Epithelial cell of proximal tubule (primary cell): Measurements from ENCODE around the gene ERF. TPM values are rescaled to one million over a fixed set of nuclear protein-coding genes. Genes with fewer than 3 reads are reported as not detected.

Experiments used
- DNase-seq: peaks from one replicate; pipeline ENCODE4 v3.0.0-alpha.2; 2011; ENCODE audit warnings: low read depth
- H3K4me3 ChIP-seq: 2 replicates; pipeline ENCODE4 v1.5.1; 2011; ENCODE audit warnings: low read depth, mild to moderate bottlenecking, low read length
- CTCF ChIP-seq: conservative IDR thresholded peaks from 2 replicates; pipeline ENCODE4 v1.5.1; 2012; ENCODE audit warnings: low read depth, mild to moderate bottlenecking, low read length
- total RNA-seq: library from RNA; depleted of rRNA; stranded (reverse); fragments of >200 nt; gene quantifications from 2 replicates; pipeline ENCODE4 v1.2.3, GENCODE V29; 2015

ERF gene
- total RNA-seq, 1 donor from 2014 or later: 36.3 TPM

- no peak for TF ChIP-seq CTCF
- H3K4me3 ChIP-seq: no peak overlapping the region
- no peak for DNase-seq
Measured at GRCh38 chr19:42291435-42291810, 36.5 kb upstream of the ERF start.

GRCh38 chr19:42290523-42291434, 35.9 kb upstream of the ERF start:
- DNase-seq: no peak
- TF ChIP-seq CTCF: peak; percentile 50
- no peak overlapping the region for H3K4me3 ChIP-seq

- no peak for TF ChIP-seq CTCF
- no peak for DNase-seq
- no peak overlapping the region for H3K4me3 ChIP-seq
Measured at GRCh38 chr19:42290136-42290522, 35.2 kb upstream of the ERF start.

- no peak overlapping the region for H3K4me3 ChIP-seq
- no peak for TF ChIP-seq CTCF
- no peak for DNase-seq
Measured at GRCh38 chr19:42289556-42290041, 34.7 kb upstream of the ERF start.

- no peak for TF ChIP-seq CTCF
- DNase-seq: no peak
- no peak overlapping the region for H3K4me3 ChIP-seq
Measured at GRCh38 chr19:42288881-42289555, 34.1 kb upstream of the ERF start.

- DNase-seq: no peak
- no peak overlapping the region for H3K4me3 ChIP-seq
- TF ChIP-seq CTCF: no peak
Measured at GRCh38 chr19:42288387-42288786, 33.5 kb upstream of the ERF start.

GRCh38 chr19:42287827-42288107, 32.8 kb upstream of the ERF start:
- no peak for TF ChIP-seq CTCF

More at GRCh38 chr19:42287827-42288107, 32.8 kb upstream of the ERF start:
- H3K4me3 ChIP-seq: no peak overlapping the region
- no peak for DNase-seq
